ENCODE results near the gene TRAF3.

TRAF3 gene

DNA sequence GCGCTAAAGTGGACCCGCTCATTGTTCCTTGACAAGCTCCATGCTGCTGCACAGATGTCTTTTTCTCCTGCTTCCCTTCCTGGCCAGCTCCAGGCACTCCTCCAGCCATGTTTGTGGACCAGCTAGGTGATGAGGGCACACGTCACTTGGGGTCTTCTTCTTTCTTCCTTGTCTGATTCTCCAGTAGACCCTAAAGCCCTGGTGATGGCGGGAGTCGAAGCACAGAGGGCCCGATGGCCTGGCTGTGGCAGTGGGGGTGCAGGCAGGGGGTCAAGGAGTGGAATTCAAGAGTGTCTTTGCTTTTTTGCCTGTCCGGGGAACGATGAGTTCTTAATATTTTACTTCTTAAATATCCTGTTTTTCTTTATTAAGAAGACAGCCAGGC is 122.3 kb downstream of the TRAF3 start:
- Histone ChIP-seq H3K27me3 (ENCODE audit: insufficient read depth, low read depth) (no peaks in the 10 kb centered on the region), H3K4me3 (IDR thresholded peaks at IDR 0.05; ENCODE audit: insufficient read depth, low read depth, low read length) (no peak overlapping the region), H3K79me2 (ENCODE audit: insufficient read depth, low read depth) (no peaks in the 10 kb centered on the region), H3K27ac (no peak overlapping the region), H3K9ac (no peak overlapping the region), H3K4me2 (no peak overlapping the region; the same call in 1 of the 2 replicates), H3K4me1 (ENCODE audit: low read depth, poor library complexity, severe bottlenecking) (peaks cover 10% of the 10 kb centered on the region), H2AFZ (ENCODE audit: low read depth) (no peak overlapping the region), H3K36me3 (ENCODE audit: insufficient read depth) (no peaks in the 10 kb centered on the region), H4K20me1 (ENCODE audit: insufficient read depth) (no peaks in the 10 kb centered on the region)
- TF ChIP-seq, protein P1, sequence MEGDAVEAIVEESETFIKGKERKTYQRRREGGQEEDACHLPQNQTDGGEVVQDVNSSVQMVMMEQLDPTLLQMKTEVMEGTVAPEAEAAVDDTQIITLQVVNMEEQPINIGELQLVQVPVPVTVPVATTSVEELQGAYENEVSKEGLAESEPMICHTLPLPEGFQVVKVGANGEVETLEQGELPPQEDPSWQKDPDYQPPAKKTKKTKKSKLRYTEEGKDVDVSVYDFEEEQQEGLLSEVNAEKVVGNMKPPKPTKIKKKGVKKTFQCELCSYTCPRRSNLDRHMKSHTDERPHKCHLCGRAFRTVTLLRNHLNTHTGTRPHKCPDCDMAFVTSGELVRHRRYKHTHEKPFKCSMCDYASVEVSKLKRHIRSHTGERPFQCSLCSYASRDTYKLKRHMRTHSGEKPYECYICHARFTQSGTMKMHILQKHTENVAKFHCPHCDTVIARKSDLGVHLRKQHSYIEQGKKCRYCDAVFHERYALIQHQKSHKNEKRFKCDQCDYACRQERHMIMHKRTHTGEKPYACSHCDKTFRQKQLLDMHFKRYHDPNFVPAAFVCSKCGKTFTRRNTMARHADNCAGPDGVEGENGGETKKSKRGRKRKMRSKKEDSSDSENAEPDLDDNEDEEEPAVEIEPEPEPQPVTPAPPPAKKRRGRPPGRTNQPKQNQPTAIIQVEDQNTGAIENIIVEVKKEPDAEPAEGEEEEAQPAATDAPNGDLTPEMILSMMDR (conservative IDR thresholded peaks at IDR 0.05; ENCODE audit: low read depth, low read length) = no peak

DNA sequence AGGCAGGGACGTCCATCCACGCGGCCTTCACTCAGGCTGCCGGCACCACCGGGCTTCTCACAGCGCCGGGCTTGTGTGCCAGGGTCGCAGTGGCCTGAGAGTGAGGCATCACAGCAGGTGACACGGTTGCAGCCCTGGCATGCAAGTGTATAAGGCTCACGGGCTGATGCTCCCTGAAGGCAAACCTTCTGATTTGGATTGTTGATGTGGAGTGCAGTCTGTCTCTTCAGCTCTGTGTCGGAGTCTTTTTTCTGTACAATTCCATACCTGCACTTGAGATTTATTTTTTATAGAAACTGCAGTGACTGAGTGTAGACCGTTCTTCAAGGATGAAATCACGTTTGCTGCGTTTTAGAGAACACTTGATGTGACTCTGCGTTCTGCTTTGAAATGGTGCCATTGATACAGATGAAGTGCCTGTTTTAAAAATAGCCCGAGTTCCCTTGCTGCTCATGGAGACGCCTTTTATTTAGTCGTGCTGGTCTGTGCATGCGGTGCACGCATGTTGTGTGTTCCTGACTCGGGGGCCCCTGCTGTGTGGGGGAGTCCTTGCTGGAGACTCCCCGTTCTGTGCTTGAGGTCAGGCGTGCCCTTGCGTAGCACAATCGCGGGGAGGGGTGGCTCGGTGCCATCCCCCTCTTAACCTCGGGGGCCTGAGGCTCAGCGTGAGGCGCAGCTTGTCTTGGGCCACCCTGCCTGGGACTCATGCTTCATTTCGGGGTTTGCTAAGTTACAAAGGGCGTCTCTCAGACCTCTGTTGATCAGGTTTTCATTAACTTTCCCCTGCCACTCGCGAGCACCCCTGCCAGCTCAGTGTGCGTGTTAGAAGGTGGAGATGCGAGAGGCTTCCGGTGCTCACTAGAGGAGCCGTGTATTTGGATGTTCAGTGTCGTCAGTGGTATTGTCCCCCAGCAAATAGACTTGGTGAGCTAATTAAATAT is 123.7 kb downstream of the TRAF3 start:
- H4K20me1 ChIP-seq (ENCODE audit: insufficient read depth) = no peaks in the 10 kb centered on the region
- no peak overlapping the region for H3K4me3 ChIP-seq (IDR thresholded peaks at IDR 0.05; ENCODE audit: insufficient read depth, low read depth, low read length)
- H3K36me3 ChIP-seq (ENCODE audit: insufficient read depth) = no peaks in the 10 kb centered on the region
- TF ChIP-seq, protein P1 (conservative IDR thresholded peaks at IDR 0.05; ENCODE audit: low read depth, low read length) = no peak
- no peaks in the 10 kb centered on the region for H3K27me3 ChIP-seq (ENCODE audit: insufficient read depth, low read depth)
- peaks cover 10% of the 10 kb centered on the region for H3K4me1 ChIP-seq (ENCODE audit: low read depth, poor library complexity, severe bottlenecking)
- H2AFZ ChIP-seq (ENCODE audit: low read depth) = no peak overlapping the region
- H3K79me2 ChIP-seq (ENCODE audit: insufficient read depth, low read depth) = no peaks in the 10 kb centered on the region
- H3K9ac ChIP-seq = no peak overlapping the region; the same call in 1 of the 2 replicates
- peak overlapping the region; percentile 39; the same call in 1 of the 2 replicates for H3K4me2 ChIP-seq
- H3K27ac ChIP-seq = peak overlapping the region; percentile 45; the same call in 1 of the 2 replicates

DNA sequence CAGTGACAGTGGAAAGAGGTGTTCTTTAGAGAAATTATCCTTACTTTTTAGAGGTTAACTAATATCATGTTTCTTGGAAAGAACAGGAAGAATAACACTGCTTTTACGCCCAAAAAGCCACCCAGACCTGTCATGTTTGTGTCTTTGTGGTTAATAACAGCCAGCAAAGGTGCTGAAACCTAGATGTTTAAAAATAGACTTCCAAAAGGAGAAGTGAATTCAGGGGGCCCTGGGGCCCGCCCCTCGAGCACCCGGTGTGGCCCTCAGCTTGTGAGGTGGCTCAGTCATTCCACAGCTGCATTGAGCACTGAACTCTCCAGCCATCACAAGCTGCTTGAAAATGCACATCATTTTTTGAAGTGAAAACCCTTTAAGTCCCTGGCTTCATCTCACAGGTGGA is 124.4 kb downstream of the TRAF3 start:
- Histone ChIP-seq H3K79me2 (ENCODE audit: insufficient read depth, low read depth) (no peaks in the 10 kb centered on the region), H3K4me1 (ENCODE audit: low read depth, poor library complexity, severe bottlenecking) (peaks cover 10% of the 10 kb centered on the region), H3K4me2 (peak overlapping the region; percentile 39; the same call in 1 of the 2 replicates), H3K36me3 (ENCODE audit: insufficient read depth) (no peaks in the 10 kb centered on the region), H3K27me3 (ENCODE audit: insufficient read depth, low read depth) (no peaks in the 10 kb centered on the region), H3K4me3 (IDR thresholded peaks at IDR 0.05; ENCODE audit: insufficient read depth, low read depth, low read length) (no peak overlapping the region), H3K9ac (no peak overlapping the region; the same call in 1 of the 2 replicates), H2AFZ (ENCODE audit: low read depth) (no peak overlapping the region), H4K20me1 (ENCODE audit: insufficient read depth) (no peaks in the 10 kb centered on the region), H3K27ac (peak overlapping the region; percentile 45; the same call in 1 of the 2 replicates)
- TF ChIP-seq, protein P1 (conservative IDR thresholded peaks at IDR 0.05; ENCODE audit: low read depth, low read length) = no peak

DNA sequence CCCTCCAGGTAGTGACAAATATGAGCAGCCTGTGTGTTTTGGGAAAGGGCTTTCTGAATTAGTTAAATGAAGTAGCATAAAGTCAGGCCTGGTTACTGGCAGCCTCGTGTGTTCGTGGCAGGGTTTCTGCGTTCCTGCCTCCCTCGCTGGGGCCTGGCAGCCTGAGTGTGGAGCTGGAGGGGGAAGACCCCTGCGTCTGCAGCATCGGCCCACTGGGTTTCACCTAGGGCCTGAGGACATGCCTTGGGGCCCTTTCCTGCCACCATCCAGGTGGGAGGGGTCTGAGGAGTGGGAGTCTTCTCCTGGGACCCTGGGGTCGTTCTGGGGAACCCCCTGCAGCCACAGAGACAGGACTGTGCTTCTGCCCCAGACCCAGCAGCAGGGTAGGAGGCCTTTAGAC is 124.8 kb downstream of the TRAF3 start:
- Histone ChIP-seq H3K36me3 (ENCODE audit: insufficient read depth) (no peaks in the 10 kb centered on the region), H3K9ac (no peak overlapping the region), H3K27me3 (ENCODE audit: insufficient read depth, low read depth) (no peaks in the 10 kb centered on the region), H4K20me1 (ENCODE audit: insufficient read depth) (no peaks in the 10 kb centered on the region), H3K79me2 (ENCODE audit: insufficient read depth, low read depth) (no peaks in the 10 kb centered on the region), H3K27ac (no peak overlapping the region), H3K4me3 (IDR thresholded peaks at IDR 0.05; ENCODE audit: insufficient read depth, low read depth, low read length) (no peak overlapping the region), H3K4me2 (peak overlapping the region; percentile 29; the same call in 1 of the 2 replicates), H2AFZ (ENCODE audit: low read depth) (no peak overlapping the region), H3K4me1 (ENCODE audit: low read depth, poor library complexity, severe bottlenecking) (peaks cover 10% of the 10 kb centered on the region)
- TF ChIP-seq, protein P1 (conservative IDR thresholded peaks at IDR 0.05; ENCODE audit: low read depth, low read length) = no peak
